Measurements from ENCODE around the gene BBS2. TPM values are rescaled to one million over a fixed set of nuclear protein-coding genes. Genes with fewer than 3 reads are reported as not detected.

The BBS2 gene
- polyA plus RNA-seq, 4 donors: 14.3 to 32.1 (median 20.0) TPM

DNA sequence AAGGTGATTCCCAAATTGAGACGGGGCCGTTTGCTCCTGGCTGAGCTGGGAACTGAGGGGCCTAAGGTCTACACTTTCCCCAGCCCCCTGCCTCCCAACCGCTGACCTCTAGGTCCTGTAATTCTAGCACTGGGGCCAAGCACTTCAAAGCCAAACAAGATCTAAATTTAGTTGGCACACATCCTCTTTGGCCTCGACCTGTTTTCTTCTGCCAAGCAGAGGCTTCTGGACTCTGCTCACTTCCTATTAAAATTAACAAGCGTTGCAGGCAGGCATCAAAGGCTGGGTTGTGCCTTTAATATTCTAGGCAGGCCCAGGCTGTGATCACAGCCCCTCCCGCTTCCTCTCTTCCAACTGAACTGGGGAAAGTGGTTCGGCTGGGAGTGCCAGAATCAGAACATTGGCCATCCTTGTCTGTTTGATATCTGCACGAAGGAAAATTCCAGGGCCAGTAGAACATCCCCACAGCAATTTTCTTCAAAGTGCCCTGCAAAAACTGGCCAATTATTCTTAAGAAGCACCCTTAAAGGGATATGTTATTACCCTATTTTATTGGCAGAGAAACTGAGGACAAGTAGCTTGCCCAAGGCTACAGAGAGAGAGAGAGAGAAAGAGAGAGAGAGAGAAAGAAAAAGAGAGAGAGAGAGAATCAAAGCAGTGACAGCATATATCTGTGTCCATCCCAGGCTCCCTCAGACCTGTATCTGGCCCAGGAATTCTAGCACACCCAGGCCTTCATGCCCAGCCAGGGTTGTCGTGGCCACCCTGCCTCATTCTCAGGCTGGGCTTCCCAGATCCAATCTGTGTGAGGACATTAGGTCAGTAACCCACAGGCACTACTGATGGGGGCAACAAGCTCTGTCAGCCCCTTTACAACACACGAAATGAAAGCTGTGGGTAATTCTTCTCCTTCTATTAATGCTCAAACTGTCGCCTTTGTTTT is 32.2 kb upstream of the BBS2 start:
- no peak overlapping the region for H3K27ac ChIP-seq (ENCODE audit: low read depth in 1 of 3, low read length in 2 of 3)
- 20 to 36% (median 30%) methylated on average over 11 of the region's 11 CpGs for WGBS, 3 donors
- DNase-seq (peak; percentile 28 to 64), FAIRE-seq (no peak)
- H3K27me3 ChIP-seq (ENCODE audit: control insufficient read depth in 3 of 3, insufficient read depth in 3 of 3, low read length in 3 of 3): peaks cover 0 to 3% (median 0%) of the 10 kb centered on the region in 3 donors
- no peaks in the 10 kb centered on the region for H3K9me3 ChIP-seq (ENCODE audit: control insufficient read depth in 2 of 2, insufficient read depth in 1 of 2, low read depth in 1 of 2, low read length in 1 of 2)
- no peak overlapping the region for H3K4me3 ChIP-seq (ENCODE audit: low read depth in 1 of 3, low read length in 3 of 3)
- no peaks in the 10 kb centered on the region for H3K4me1 ChIP-seq (ENCODE audit: control insufficient read depth in 3 of 3, insufficient read depth in 2 of 3, low read depth in 1 of 3, low read length in 2 of 3)
- H3K36me3 ChIP-seq (ENCODE audit: control insufficient read depth in 3 of 3, insufficient read depth in 2 of 3, low read depth in 1 of 3, low read length in 3 of 3): no peaks in the 10 kb centered on the region

DNA sequence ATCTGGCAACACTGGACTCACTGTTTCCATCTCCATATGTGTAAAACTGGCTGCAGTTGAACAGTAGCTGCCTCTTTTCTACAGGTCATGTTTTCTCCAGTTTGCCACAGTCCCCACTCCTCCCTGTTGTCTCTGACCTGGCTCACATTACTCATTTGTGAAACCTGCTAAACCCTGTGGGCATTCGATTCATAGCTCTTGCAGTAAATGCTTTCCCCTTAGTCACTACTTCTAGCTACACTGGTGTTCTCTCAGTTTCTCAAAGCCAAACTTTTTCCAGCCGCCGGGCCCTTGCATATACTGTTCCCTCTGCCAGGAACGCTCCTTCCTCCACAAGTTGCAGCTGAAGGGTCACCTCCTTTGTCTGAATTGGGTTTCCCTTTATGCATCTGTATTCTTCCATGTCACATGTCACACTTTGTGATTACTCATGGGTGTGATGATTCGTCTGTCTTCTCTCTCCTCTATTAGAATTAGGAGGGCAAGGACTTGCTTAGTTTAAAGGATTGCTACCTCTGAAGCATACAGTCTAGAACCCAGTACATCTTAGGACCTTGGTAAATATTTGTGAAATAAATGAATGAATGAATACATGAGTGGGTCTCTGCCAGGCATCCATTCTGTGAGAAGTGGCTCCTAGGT is 30.0 kb upstream of the BBS2 start:
- no peak overlapping the region for H3K27ac ChIP-seq (ENCODE audit: low read depth in 1 of 3, low read length in 2 of 3)
- WGBS, 3 donors: 80 to 89% (median 85%) methylated on average over 5 of the region's 5 CpGs
- no peaks in the 10 kb centered on the region for H3K27me3 ChIP-seq (ENCODE audit: control insufficient read depth in 3 of 3, insufficient read depth in 3 of 3, low read length in 3 of 3)
- H3K9me3 ChIP-seq (ENCODE audit: control insufficient read depth in 2 of 2, insufficient read depth in 1 of 2, low read depth in 1 of 2, low read length in 1 of 2): no peaks in the 10 kb centered on the region
- H3K36me3 ChIP-seq (ENCODE audit: control insufficient read depth in 3 of 3, insufficient read depth in 2 of 3, low read depth in 1 of 3, low read length in 3 of 3): no peaks in the 10 kb centered on the region
- FAIRE-seq: no peak
- H3K4me3 ChIP-seq (ENCODE audit: low read depth in 1 of 3, low read length in 3 of 3): no peak overlapping the region
- no peaks in the 10 kb centered on the region for H3K4me1 ChIP-seq (ENCODE audit: control insufficient read depth in 3 of 3, insufficient read depth in 2 of 3, low read depth in 1 of 3, low read length in 2 of 3)
- no peak for DNase-seq

DNA sequence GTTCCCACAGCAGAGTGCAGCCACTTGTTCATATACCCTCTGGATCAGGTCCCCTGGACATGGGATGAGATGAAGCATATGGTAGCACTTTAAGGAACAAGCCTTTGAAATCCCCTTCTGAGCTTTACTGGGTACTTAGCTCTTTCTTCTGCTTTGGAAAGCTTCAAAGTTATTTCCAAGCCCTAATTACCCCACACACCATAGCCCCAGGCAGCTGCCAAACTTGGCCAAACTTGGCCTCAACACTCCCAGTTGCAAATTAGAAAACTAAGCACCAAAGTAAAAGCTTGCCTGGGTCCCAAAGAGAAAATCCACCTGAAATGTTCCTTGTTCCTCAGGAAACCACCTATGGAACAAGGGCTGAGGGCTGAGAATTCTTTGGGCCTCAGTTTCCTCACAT is 29.3 kb upstream of the BBS2 start:
- Histone ChIP-seq H3K27me3 (ENCODE audit: control insufficient read depth in 3 of 3, insufficient read depth in 3 of 3, low read length in 3 of 3) (no peaks in the 10 kb centered on the region), H3K4me3 (ENCODE audit: low read depth in 1 of 3, low read length in 3 of 3) (no peak overlapping the region), H3K4me1 (ENCODE audit: control insufficient read depth in 3 of 3, insufficient read depth in 2 of 3, low read depth in 1 of 3, low read length in 2 of 3) (no peaks in the 10 kb centered on the region), H3K36me3 (ENCODE audit: control insufficient read depth in 3 of 3, insufficient read depth in 2 of 3, low read depth in 1 of 3, low read length in 3 of 3) (no peaks in the 10 kb centered on the region), H3K9me3 (ENCODE audit: control insufficient read depth in 2 of 2, insufficient read depth in 1 of 2, low read depth in 1 of 2, low read length in 1 of 2) (no peaks in the 10 kb centered on the region), H3K27ac (ENCODE audit: low read depth in 1 of 3, low read length in 2 of 3) (no peak overlapping the region)
- no peak for FAIRE-seq
- DNase-seq: no peak

DNA sequence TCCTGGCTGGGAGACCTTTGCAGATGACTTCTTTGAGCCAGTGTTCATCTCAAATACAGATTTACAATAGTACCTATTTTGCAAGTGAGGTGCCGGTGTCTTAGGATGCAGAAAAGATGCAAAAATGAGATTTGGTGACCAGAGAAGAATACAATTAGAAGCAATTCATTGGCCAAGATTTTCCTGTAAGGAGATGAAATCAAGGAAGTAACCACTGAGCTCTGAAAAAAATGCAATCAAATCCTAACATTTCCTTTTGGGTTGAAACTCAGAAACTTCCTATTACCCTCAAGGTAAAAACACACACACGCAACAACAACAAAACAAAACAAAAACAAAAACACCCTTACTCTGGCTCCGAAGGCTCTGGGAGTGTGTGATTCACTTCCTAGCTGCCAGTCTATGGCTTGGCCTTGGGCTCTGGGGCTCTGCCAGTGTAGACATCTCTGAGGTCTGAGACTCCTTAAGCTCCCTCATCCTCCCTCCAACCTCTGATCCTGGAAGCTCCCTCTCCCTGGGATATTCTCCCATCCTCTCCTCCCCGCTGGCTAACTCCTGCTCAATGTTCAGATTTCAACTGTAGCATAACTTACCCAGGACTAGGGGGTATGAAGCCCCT is 28.2 kb upstream of the BBS2 start:
- no peaks in the 10 kb centered on the region for H3K27me3 ChIP-seq (ENCODE audit: control insufficient read depth in 3 of 3, insufficient read depth in 3 of 3, low read length in 3 of 3)
- no peaks in the 10 kb centered on the region for H3K9me3 ChIP-seq (ENCODE audit: control insufficient read depth in 2 of 2, insufficient read depth in 1 of 2, low read depth in 1 of 2, low read length in 1 of 2)
- no peak overlapping the region for H3K4me3 ChIP-seq (ENCODE audit: low read depth in 1 of 3, low read length in 3 of 3)
- no peaks in the 10 kb centered on the region for H3K4me1 ChIP-seq (ENCODE audit: control insufficient read depth in 3 of 3, insufficient read depth in 2 of 3, low read depth in 1 of 3, low read length in 2 of 3)
- FAIRE-seq: no peak
- 81 to 88% (median 84%) methylated on average over 4 of the region's 4 CpGs for WGBS, 3 donors
- no peak overlapping the region for H3K27ac ChIP-seq (ENCODE audit: low read depth in 1 of 3, low read length in 2 of 3)
- no peaks in the 10 kb centered on the region for H3K36me3 ChIP-seq (ENCODE audit: control insufficient read depth in 3 of 3, insufficient read depth in 2 of 3, low read depth in 1 of 3, low read length in 3 of 3)
- DNase-seq: no peak

DNA sequence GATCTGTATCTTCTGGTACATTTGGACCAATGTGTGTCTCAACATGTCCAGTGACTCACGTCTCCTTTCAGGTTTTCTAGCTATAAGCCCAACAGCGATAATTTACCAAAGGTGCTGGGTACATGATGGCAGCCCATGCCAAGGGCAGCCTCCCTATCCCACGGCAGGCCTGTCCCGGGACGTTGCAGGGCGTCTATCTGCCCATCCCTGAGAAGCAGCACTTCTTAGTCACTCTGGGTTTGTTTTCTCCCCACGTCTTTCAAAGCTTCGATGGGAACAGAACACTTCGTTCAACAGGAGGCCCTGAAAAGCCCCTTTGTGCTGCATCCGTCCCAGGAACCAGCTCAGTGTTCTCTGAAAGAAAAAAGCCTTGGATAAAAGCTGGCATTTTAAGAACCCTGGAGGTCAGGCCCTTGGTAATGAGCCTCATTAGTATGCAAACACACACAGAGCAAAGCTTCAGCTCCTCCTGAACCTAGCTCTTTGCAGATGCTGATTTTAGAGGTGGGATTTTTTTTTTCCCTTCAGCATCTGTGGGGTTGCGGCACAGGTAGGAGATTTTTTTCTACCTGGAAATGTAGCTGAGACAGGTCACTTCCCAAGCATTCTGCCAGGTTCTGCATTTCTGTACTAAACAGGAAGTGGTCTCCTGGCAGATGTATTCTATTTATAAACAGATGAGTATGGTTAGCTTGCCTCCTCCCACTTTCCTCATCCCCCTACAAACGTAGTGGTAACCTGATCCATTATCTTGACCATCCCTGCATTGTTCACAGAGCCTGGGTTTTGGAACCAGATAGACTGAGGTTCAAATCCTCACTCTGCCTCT is 27.5 kb upstream of the BBS2 start:
- FAIRE-seq (no peak), DNase-seq (no peak)
- no peaks in the 10 kb centered on the region for H3K36me3 ChIP-seq (ENCODE audit: control insufficient read depth in 3 of 3, insufficient read depth in 2 of 3, low read depth in 1 of 3, low read length in 3 of 3)
- no peaks in the 10 kb centered on the region for H3K9me3 ChIP-seq (ENCODE audit: control insufficient read depth in 2 of 2, insufficient read depth in 1 of 2, low read depth in 1 of 2, low read length in 1 of 2)
- WGBS, 3 donors: 49 to 68% (median 64%) methylated on average over 12 of the region's 12 CpGs
- peaks cover 0 to 3% (median 0%) of the 10 kb centered on the region in 3 donors for H3K27me3 ChIP-seq (ENCODE audit: control insufficient read depth in 3 of 3, insufficient read depth in 3 of 3, low read length in 3 of 3)
- no peaks in the 10 kb centered on the region for H3K4me1 ChIP-seq (ENCODE audit: control insufficient read depth in 3 of 3, insufficient read depth in 2 of 3, low read depth in 1 of 3, low read length in 2 of 3)
- H3K27ac ChIP-seq (ENCODE audit: low read depth in 1 of 3, low read length in 2 of 3): peak overlapping the region in 2 of 3 donors; percentile 7 to 37
- no peak overlapping the region for H3K4me3 ChIP-seq (ENCODE audit: low read depth in 1 of 3, low read length in 3 of 3)

DNA sequence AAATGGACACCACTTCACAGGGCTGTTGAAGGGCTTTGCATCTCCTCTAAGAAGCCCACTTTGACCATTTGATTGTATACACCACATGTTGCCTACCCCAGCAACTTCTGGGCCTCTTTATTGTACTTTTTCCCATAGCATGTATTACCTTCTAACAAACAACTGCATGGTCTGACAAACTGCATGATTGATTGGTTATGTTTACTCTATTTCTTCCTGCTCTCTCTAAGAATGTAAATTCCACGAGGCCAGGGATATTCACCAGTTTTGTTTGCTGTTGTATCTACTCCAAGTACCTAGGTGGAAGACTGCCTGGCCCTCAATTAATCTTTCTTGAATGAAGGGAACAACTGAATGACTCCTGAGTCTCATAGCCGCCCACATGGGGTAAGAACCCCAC is 22.2 kb upstream of the BBS2 start:
- H3K27me3 ChIP-seq (ENCODE audit: control insufficient read depth in 3 of 3, insufficient read depth in 3 of 3, low read length in 3 of 3): peaks cover 0 to 3% (median 0%) of the 10 kb centered on the region in 3 donors
- 17 to 30% (median 17%) methylated on average over 2 of the region's 2 CpGs for WGBS, 3 donors
- DNase-seq: no peak
- H3K4me3 ChIP-seq (ENCODE audit: low read depth in 1 of 3, low read length in 3 of 3): no peak overlapping the region
- no peak for FAIRE-seq
- peaks cover 0 to 16% of the 10 kb centered on the region in 2 donors for H3K9me3 ChIP-seq (ENCODE audit: control insufficient read depth in 2 of 2, insufficient read depth in 1 of 2, low read depth in 1 of 2, low read length in 1 of 2)
- H3K4me1 ChIP-seq (ENCODE audit: control insufficient read depth in 3 of 3, insufficient read depth in 2 of 3, low read depth in 1 of 3, low read length in 2 of 3): no peaks in the 10 kb centered on the region
- H3K27ac ChIP-seq (ENCODE audit: low read depth in 1 of 3, low read length in 2 of 3): no peak overlapping the region
- no peaks in the 10 kb centered on the region for H3K36me3 ChIP-seq (ENCODE audit: control insufficient read depth in 3 of 3, insufficient read depth in 2 of 3, low read depth in 1 of 3, low read length in 3 of 3)

DNA sequence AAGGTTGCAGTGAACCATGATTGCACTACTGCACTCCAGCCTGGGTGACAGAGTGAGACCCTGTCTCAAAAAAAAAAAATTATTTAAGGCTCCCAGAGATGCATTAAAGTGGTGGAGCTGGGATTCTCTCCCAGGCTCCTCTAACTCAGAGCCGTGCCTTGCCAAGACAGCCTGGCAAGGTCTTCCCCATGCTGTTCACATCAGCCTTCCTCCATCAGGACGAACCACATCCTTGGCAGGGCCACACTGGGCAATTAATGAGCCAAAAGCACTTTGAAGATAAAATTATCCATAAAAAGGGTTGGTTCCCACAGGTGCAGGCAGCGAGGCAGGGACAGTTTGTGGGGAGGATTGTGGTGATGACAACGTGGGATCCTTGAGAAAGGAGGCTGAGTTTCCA is 19.8 kb upstream of the BBS2 start:
- no peaks in the 10 kb centered on the region for H3K36me3 ChIP-seq (ENCODE audit: control insufficient read depth in 3 of 3, insufficient read depth in 2 of 3, low read depth in 1 of 3, low read length in 3 of 3)
- DNase-seq (peak in 1 of 2 donors; percentile 9), FAIRE-seq (no peak)
- no peaks in the 10 kb centered on the region for H3K4me1 ChIP-seq (ENCODE audit: control insufficient read depth in 3 of 3, insufficient read depth in 2 of 3, low read depth in 1 of 3, low read length in 2 of 3)
- H3K9me3 ChIP-seq (ENCODE audit: control insufficient read depth in 2 of 2, insufficient read depth in 1 of 2, low read depth in 1 of 2, low read length in 1 of 2): peaks cover 0 to 16% of the 10 kb centered on the region in 2 donors
- peaks cover 0 to 3% (median 2%) of the 10 kb centered on the region in 3 donors for H3K27me3 ChIP-seq (ENCODE audit: control insufficient read depth in 3 of 3, insufficient read depth in 3 of 3, low read length in 3 of 3)
- no peak overlapping the region for H3K4me3 ChIP-seq (ENCODE audit: low read depth in 1 of 3, low read length in 3 of 3)
- peak overlapping the region in 1 of 3 donors; percentile 41 for H3K27ac ChIP-seq (ENCODE audit: low read depth in 1 of 3, low read length in 2 of 3)
- WGBS, 3 donors: 12 to 39% (median 25%) methylated on average over 4 of the region's 4 CpGs

DNA sequence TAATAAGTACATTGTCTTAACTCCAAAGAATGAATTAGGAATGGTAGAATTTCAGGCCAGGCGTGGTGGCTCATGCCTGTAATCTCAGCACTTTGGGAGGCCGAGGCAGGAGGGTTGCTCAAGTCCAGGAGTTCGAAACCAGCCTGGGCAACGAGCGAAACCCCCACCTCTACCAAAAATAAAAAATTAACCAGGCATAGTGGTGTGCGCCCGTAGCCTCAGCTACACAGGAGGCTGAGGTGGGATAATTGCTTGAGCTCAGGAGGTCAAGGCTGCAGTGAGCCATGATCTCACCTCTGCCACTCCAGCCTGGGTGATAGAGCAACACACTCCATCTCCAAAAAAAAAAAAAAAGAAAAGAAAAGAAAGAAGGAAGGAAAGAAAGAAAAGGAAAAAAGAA is 18.5 kb upstream of the BBS2 start:
- H3K9me3 ChIP-seq (ENCODE audit: control insufficient read depth in 2 of 2, insufficient read depth in 1 of 2, low read depth in 1 of 2, low read length in 1 of 2): peaks cover 0 to 16% of the 10 kb centered on the region in 2 donors
- peaks cover 0 to 3% (median 2%) of the 10 kb centered on the region in 3 donors for H3K27me3 ChIP-seq (ENCODE audit: control insufficient read depth in 3 of 3, insufficient read depth in 3 of 3, low read length in 3 of 3)
- no peaks in the 10 kb centered on the region for H3K36me3 ChIP-seq (ENCODE audit: control insufficient read depth in 3 of 3, insufficient read depth in 2 of 3, low read depth in 1 of 3, low read length in 3 of 3)
- no peak overlapping the region for H3K4me3 ChIP-seq (ENCODE audit: low read depth in 1 of 3, low read length in 3 of 3)
- 75 to 88% (median 77%) methylated on average over 7 of the region's 7 CpGs for WGBS, 3 donors
- no peaks in the 10 kb centered on the region for H3K4me1 ChIP-seq (ENCODE audit: control insufficient read depth in 3 of 3, insufficient read depth in 2 of 3, low read depth in 1 of 3, low read length in 2 of 3)
- no peak for FAIRE-seq
- H3K27ac ChIP-seq (ENCODE audit: low read depth in 1 of 3, low read length in 2 of 3): no peak overlapping the region
- DNase-seq: no peak
